GM20000 (cell line): Measurements from ENCODE around the gene NPLOC4.

Experiments used
- DNase-seq: peaks from one replicate; pipeline ENCODE4 v3.0.0; 2012; ENCODE audit warnings: low spot score
- TF ChIP-seq, protein P1 (sequence below): IDR thresholded peaks from 2 replicates; pipeline ENCODE4 v1.5.1; 2012; ENCODE audit warnings: mild to moderate bottlenecking, control low read depth; ENCODE audit errors: extremely low read depth, missing control alignments

Gene NPLOC4

DNA sequence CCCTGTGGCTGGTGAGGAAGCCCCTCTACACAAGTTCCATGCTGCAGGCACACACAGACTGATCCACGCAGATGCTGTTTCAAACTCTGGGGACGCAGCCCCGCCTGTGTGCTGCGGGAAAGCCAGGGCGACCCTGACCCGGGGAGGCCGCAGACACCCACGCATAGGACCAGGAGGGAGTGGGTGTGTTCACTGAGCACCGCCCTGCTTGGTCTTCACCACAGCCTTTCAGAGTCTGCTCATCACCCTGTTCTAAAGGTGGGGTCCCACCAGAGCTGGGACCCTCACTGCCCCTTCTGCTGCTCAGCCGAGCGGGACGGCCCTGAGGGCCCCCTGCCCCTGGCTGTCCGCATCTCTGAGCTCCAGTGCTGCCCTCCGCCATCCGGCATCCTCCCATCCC is 7.6 kb upstream of the NPLOC4 start:
- TF ChIP-seq, protein P1, sequence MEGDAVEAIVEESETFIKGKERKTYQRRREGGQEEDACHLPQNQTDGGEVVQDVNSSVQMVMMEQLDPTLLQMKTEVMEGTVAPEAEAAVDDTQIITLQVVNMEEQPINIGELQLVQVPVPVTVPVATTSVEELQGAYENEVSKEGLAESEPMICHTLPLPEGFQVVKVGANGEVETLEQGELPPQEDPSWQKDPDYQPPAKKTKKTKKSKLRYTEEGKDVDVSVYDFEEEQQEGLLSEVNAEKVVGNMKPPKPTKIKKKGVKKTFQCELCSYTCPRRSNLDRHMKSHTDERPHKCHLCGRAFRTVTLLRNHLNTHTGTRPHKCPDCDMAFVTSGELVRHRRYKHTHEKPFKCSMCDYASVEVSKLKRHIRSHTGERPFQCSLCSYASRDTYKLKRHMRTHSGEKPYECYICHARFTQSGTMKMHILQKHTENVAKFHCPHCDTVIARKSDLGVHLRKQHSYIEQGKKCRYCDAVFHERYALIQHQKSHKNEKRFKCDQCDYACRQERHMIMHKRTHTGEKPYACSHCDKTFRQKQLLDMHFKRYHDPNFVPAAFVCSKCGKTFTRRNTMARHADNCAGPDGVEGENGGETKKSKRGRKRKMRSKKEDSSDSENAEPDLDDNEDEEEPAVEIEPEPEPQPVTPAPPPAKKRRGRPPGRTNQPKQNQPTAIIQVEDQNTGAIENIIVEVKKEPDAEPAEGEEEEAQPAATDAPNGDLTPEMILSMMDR: no peak
- DNase-seq: no peak

DNA sequence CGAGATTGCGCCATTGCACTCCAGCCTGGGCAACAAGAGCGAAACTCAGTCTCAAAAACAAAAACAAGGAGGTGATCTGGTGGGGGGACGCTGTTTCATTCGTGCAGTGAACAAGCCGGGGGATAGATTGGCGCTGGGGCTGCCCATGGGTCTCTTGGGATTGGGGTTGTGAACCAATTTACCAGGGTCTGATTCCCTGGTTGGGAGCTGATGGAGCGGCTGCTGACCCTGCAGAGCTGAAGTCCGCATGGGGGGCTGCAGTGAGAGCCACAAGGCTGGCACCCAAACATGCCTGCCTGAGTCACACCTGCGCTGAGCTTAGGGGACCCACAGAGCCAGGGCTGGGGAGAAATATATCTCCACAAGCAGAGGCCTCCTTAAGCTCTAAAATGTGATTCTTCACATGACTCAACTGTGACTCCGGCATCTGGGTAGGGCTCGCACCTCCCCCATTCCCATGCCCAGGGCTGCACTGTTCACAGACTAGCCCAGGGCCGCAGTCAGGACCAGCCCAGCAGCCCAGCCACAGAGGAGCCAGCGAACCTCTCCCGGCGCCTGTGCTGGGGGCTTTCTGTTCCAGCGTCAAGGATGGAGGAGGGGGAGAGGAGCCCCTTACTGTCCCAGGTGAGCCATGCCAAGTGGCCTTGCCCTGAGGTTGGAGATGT is 5.0 kb upstream of the NPLOC4 start:
- TF ChIP-seq, protein P1: no peak
- no peak for DNase-seq

DNA sequence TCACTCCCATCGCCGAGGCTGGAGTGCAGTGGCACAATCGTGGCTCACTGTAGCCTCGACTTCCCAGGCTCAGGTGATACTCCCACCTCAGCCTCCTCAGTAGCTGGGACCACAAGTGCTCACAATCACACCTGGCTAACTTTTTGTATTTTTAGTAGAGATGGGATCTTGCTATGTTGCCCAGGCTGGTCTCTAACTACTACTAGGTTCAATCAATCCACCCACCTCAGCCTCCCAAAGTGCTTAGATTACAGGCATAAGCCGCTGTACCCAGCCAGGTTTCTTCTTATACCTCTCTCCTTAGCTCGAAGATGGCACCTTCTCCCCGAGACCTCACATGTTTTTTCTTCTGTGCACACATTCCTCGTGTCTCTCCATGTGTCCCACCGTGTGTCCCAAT is 3.1 kb upstream of the NPLOC4 start:
- no peak for DNase-seq
- TF ChIP-seq, protein P1: no peak

DNA sequence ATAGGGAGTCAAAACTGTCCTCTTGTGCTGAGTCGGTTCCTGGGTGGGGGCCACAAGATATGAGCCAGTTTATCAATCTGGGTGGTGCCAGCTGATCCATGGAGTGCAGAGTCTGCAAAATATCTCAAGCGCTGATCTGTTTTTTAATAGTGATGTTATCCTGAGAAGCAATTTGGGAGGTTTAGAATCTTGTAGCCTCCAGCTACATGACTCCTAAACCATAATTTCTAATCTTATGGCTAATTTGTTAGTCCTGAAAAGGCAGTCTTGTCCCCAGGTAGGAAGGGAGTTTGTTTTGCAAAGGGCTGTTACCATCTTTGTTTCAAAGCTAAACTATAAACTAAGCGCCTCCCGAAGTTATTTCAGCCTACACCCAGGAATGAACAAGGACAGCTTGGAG is 1.8 kb upstream of the NPLOC4 start:
- TF ChIP-seq, protein P1: no peak
- DNase-seq: no peak

DNA sequence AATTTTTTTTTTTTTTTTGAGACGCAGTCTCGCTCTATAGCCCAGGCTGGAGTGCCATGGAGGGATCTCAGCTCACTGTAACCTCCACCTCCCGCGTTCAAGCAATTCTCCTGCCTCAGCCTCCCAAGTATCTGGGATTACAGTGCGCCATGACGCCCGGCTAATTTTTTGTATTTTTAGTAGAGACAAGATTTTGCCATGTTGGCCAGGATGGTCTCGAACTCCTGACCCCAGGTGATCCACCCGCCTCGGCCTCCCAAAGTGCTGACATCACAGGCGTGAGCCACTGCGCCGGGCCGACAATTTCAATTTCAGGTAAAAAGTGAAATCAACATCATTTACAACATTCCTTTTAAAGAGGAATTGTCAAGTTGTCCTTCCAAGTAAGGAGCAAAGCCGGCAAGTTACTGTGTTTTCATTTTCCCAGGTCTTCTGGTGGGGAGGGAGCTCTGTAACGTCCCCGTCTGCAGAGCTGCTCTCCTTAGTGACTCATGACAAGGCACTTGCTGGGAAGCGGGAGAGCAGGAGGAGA is 873 bp downstream of the NPLOC4 start:
- TF ChIP-seq, protein P1: no peak
- DNase-seq: no peak

DNA sequence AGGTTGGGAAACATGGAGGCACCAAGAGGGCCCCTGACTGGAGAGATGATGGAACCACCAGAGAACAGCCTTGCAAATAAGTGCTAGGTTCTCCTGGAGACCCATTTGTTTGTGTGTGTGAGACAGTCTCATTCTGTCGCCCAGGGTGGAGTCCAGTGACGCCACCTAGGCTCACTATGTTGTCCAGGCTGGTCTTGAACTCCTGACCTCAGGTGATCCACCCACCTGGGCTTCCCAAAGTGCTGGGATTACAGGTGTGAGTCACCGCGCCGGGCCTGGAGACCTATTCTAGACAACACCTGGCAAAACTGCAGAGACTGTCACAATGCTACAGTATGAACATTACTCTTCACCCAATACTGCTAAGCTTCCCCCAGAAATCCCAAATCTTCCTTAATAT is 1.5 kb downstream of the NPLOC4 start:
- DNase-seq: no peak
- TF ChIP-seq, protein P1: no peak

DNA sequence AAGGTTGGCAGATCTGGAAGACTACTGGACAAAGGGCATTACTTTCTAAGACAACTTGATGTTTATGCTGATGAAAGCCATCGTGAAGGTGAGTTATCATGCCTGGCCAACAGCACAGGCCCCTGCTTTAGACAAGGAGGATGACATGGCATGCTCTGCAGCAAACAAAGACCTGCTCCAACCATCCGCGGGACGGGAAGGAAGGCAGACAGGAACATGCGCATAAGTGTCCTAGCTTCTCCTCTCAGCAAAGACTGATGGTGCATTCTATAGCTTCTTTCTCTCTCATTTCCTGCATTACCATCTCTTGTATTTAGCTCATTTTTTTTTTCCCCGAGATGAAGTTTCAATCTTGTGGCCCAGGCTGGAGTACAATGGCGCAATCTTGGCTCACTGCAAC is 5.4 kb downstream of the NPLOC4 start:
- TF ChIP-seq, protein P1: no peak
- DNase-seq: no peak
